Transverse colon (tissue), 4 donors: ENCODE data around the gene PDXP. TPM values are rescaled to one million over a fixed set of nuclear protein-coding genes. Genes with fewer than 3 reads are reported as not detected.

Experiments used
- DNase-seq: peaks from one replicate; pipeline ENCODE4 v3.0.0-alpha.2; 2019
- H3K27ac ChIP-seq, 4 donors: fragments of 200-600 bp; sonication (generic); 2 replicates each; pipeline ENCODE4 v1.5.1; 2016 to 2018; ENCODE audit warnings: inconsistent platforms in 4 of 4
- H3K27me3 ChIP-seq: fragments of 200-600 bp; sonication (generic); 2 replicates; pipeline ENCODE4 v1.5.1; 2017; ENCODE audit warnings: inconsistent platforms
- H3K36me3 ChIP-seq, 4 donors: fragments of 200-600 bp; sonication (generic); 2 replicates each; pipeline ENCODE4 v1.5.1; 2017 to 2019; ENCODE audit warnings: inconsistent platforms in 4 of 4
- H3K4me1 ChIP-seq, 4 donors: fragments of 200-600 bp; sonication (generic); 2 replicates each; pipeline ENCODE4 v1.5.1; 2017 to 2020; ENCODE audit warnings: inconsistent platforms in 4 of 4
- H3K4me3 ChIP-seq, 4 donors: fragments of 200-600 bp; sonication (generic); 1 replicate in 1 of 4; 2 replicates in 3 of 4; pipeline versions ENCODE4 v1.5.1 to v1.6.1; 2017 to 2019; ENCODE audit warnings: inconsistent platforms in 4 of 4
- H3K9me3 ChIP-seq, 2 donors: fragments of 200-600 bp; sonication (generic); 2 replicates each; pipeline ENCODE4 v1.5.1; 2017 to 2019; ENCODE audit warnings: inconsistent platforms in 2 of 2
- CTCF ChIP-seq, 5 experiments: fragments of 200-600 bp in 3 of 5; fragments of 450-650 bp in 2 of 5; sonication (generic) in 3 of 5; IDR thresholded peaks; 1 replicate in 2 of 5; 2 replicates in 3 of 5; pipeline ENCODE4 v1.5.1; 2016 to 2017; ENCODE audit warnings: antibody characterized with exemption in 5 of 5, inconsistent platforms in 3 of 5, mild to moderate bottlenecking in 2 of 5, moderate library complexity in 1 of 5
- EP300 ChIP-seq: sonication (generic); formaldehyde crosslinking; IDR thresholded peaks from one replicate; pipeline ENCODE4 v1.6.1; 2017; ENCODE audit warnings: antibody characterized with exemption, low read depth
- POLR2A ChIP-seq: fragments of 450-650 bp; IDR thresholded peaks from one replicate; pipeline ENCODE4 v1.6.1; 2016; ENCODE audit warnings: antibody characterized with exemption, mild to moderate bottlenecking, moderate library complexity
- POLR2AphosphoS5 ChIP-seq, 3 donors: sonication (generic); formaldehyde crosslinking; IDR thresholded peaks; one replicate each; pipeline ENCODE4 v1.6.1; 2016; ENCODE audit warnings: antibody characterized with exemption in 3 of 3
- WGBS, 2 donors: methylation state at CpG; one replicate each; pipeline ENCODE4 v1.1.5; 2018; ENCODE audit warnings: low coverage in 1 of 2; 5-methylcytosine and 5-hydroxymethylcytosine counted together
- in situ Hi-C, 4 donors: fragments of 200-750 bp; cut with MboI; loops; one replicate each; pipeline versions ENCODE4 v1.15.0 to v1.15.1; 2017; ENCODE audit warnings: low sequenced_read_pairs in 3 of 4, low pct_ligation_motif_present in 1 of 4, low pct_unique_long_range_greater_than_20kb in 1 of 4
- intact Hi-C: fragments of 100-400 bp; cut with DNase I; formaldehyde crosslinking; loops from one replicate; pipeline ENCODE4 v1.15.1; 2023; ENCODE audit warnings: low total_unique reads
- total RNA-seq, 4 donors: library from RNA; depleted of rRNA; stranded (reverse); fragments of >200 nt; gene quantifications; one replicate each; pipeline ENCODE4 v1.1.0, GENCODE V29; 2016

Gene PDXP
- total RNA-seq, 4 donors from 2014 or later, result 28.9 to 126 (median 50.7) TPM

DNA sequence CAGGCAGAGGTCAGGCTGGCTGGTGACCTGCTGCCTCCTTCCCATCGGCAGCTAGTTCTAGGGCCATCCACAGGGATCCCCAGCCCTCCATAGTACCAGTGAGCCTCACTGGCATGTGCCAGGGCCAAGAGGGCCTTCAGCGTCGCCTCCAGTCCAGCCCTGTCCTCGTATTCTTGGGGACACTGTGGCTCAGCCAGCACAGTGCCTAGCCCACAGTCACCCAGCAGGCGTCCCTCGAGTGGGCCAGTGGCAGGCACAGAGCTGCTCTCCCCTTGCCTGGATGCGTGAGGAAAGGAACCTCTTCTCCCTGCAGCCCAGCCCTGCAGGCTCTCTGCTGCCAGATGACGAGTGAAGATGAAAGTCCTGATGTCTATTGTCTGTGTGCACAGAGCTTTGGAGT is 29.7 kb upstream of the PDXP start:
- intact Hi-C loops, result no loop called here
- WGBS, 2 donors, result 90% methylated on average over 7 of the region's 8 CpGs; no CpG with 5 or more reads in 1 of the 2 donors
- in situ Hi-C loops, result loop anchor here in 1 of 4 donors (10.0 kb wide), 1 partner anchor 56 kb away; the partner anchor contains the start of gene NOL12

GRCh38 chr22:37629928-37630327 is 28.6 kb upstream of the PDXP start:
- TF ChIP-seq POLR2A (no peak), POLR2AphosphoS5 (IDR thresholded peaks at IDR 0.05) (no peak), EP300 (no peak)
- peaks cover 46 to 56% (median 51%) of the 10 kb centered on the region in 4 donors for H3K4me1 ChIP-seq
- in situ Hi-C loops, result loop anchor here in 1 of 4 donors (10.0 kb wide), 1 partner anchor 55 kb away; the partner anchor contains the start of gene NOL12
- H3K27ac ChIP-seq, result no peak overlapping the region
- H3K9me3 ChIP-seq, result no peaks in the 10 kb centered on the region
- intact Hi-C loops, result no loop called here
- no peaks in the 10 kb centered on the region for H3K36me3 ChIP-seq
- 89% methylated on average over 7 of the region's 10 CpGs; no CpG with 5 or more reads in 1 of the 2 donors for WGBS, 2 donors
- no peak for DNase-seq
- no peak overlapping the region for H3K4me3 ChIP-seq
- no peaks in the 10 kb centered on the region for H3K27me3 ChIP-seq

More for the DNA sequence above, 29.7 kb upstream of the PDXP start:
- peaks cover 40 to 52% (median 43%) of the 10 kb centered on the region in 4 donors for H3K4me1 ChIP-seq
- no peaks in the 10 kb centered on the region for H3K36me3 ChIP-seq
- no peak for DNase-seq
- TF ChIP-seq POLR2A, result no peak
- TF ChIP-seq EP300, result no peak
- no peak for TF ChIP-seq POLR2AphosphoS5 (IDR thresholded peaks at IDR 0.05)
- TF ChIP-seq CTCF (IDR thresholded peaks at IDR 0.05), result no peak
- H3K27ac ChIP-seq, result peak overlapping the region in 2 of 4 donors; percentile 72 to 91
- no peaks in the 10 kb centered on the region for H3K9me3 ChIP-seq
- no peak overlapping the region for H3K4me3 ChIP-seq
- H3K27me3 ChIP-seq, result no peaks in the 10 kb centered on the region

- H3K36me3 ChIP-seq, result no peaks in the 10 kb centered on the region
- H3K9me3 ChIP-seq, result no peaks in the 10 kb centered on the region
- TF ChIP-seq POLR2A (no peak), CTCF (IDR thresholded peaks at IDR 0.05) (no peak)
- intact Hi-C loops, result no loop called here
- 89 to 94% methylated on average over 4 to 9 of the region's 9 CpGs for WGBS, 2 donors
- DNase-seq, result no peak
- H3K27me3 ChIP-seq, result no peaks in the 10 kb centered on the region
- H3K4me3 ChIP-seq, result no peak overlapping the region
- H3K27ac ChIP-seq, result no peak overlapping the region
- peaks cover 42 to 60% (median 51%) of the 10 kb centered on the region in 4 donors for H3K4me1 ChIP-seq
- in situ Hi-C loops, result no loop called here
Observed at GRCh38 chr22:37630839-37631435, 27.6 kb upstream of the PDXP start.

- H3K4me1 ChIP-seq, result peaks cover 41 to 60% (median 50%) of the 10 kb centered on the region in 4 donors
- no peaks in the 10 kb centered on the region for H3K27me3 ChIP-seq
- peak; percentile 25 for DNase-seq
Observed at GRCh38 chr22:37631448-37632173, 26.9 kb upstream of the PDXP start.

More at GRCh38 chr22:37631448-37632173, 26.9 kb upstream of the PDXP start:
- H3K4me3 ChIP-seq, result no peak overlapping the region
- H3K27ac ChIP-seq, result peak overlapping the region in 1 of 4 donors; percentile 90
- WGBS, 2 donors, result 93% methylated on average over 19 of the region's 19 CpGs; no CpG with 5 or more reads in 1 of the 2 donors
- TF ChIP-seq EP300 (no peak), POLR2AphosphoS5 (IDR thresholded peaks at IDR 0.05) (no peak), POLR2A (no peak), CTCF (IDR thresholded peaks at IDR 0.05) (no peak)
- no peaks in the 10 kb centered on the region for H3K36me3 ChIP-seq
- intact Hi-C loops (no loop called here), in situ Hi-C loops (no loop called here)
- H3K9me3 ChIP-seq, result no peaks in the 10 kb centered on the region
